ENCODE results near the gene INSIG1.

INSIG1 gene

DNA sequence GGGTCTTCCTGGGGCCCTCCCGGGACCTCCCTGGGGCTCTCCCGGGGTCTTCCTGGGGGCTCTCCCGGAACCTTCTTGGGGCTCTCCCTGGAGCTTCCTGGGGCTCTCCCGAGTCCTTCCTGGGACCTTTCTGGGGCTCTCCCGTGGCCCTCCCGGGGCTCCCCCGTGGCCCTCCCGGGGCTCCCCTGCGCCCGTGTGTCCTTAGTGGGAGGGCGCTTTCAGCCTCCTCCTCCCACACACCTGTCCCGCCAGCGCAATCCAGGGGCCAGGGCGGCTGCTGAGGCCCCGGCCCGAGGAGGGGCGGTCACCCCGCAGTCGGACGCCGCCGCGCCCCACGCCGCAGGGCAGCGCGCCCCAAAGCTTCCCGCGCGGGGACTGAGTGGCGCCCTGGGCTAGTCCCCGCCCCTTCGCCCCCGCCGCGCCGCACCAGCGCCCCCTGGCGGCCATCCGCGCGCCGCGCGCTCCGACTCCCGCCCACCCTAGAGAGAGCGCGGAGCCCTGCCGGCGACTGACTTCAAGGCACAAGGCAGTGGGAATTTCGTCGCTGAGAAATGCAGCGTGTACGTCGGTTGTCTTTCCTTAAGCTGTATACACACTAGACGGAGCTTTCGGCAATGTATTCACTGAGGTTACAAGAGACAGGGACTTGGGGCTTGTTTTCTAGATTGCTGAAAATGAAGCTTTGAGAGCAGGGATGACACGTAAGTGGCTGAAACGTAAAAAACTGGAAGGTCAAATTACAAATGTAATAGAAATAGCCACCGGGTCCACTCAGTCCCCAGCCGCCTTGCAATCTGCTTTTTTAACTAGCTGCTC is 47.1 kb downstream of the INSIG1 start:
- peak overlapping the region; percentile 97 for H3K18ac ChIP-seq (ENCODE audit: low read length)
- H2AFZ ChIP-seq (ENCODE audit: low read length): peak overlapping the region; percentile 100
- no CpG with 5 or more reads among the region's 62 CpGs for WGBS, 2 donors (ENCODE audit: extremely low coverage in 2 of 2, insufficient read length in 2 of 2, insufficient replicate concordance in 1 of 2)
- H3K27me3 ChIP-seq (ENCODE audit: control insufficient read depth in 3 of 3, insufficient read depth in 3 of 3, low read depth in 1 of 3, low read length in 3 of 3): peaks cover 0 to 28% (median 8%) of the 10 kb centered on the region in 3 experiments
- no peak overlapping the region for H2BK5ac ChIP-seq (ENCODE audit: low read length)
- H2BK12ac ChIP-seq (ENCODE audit: low read length): no peak overlapping the region
- H2AK5ac ChIP-seq (ENCODE audit: low read depth, low read length): no peak overlapping the region
- H3K79me1 ChIP-seq (ENCODE audit: low read depth, low read length): no peaks in the 10 kb centered on the region
- no peak overlapping the region for H4K91ac ChIP-seq (ENCODE audit: low read depth, low read length, poor library complexity)
- peak overlapping the region; percentile 95 for H3K9ac ChIP-seq (ENCODE audit: low read depth, low read length, poor library complexity)
- no peak overlapping the region for H2BK15ac ChIP-seq (ENCODE audit: low read length)
- H4K8ac ChIP-seq (ENCODE audit: low read depth, low read length): no peak overlapping the region
- H3K4me3 ChIP-seq (ENCODE audit: low read length in 2 of 2): peak overlapping the region; percentile 41 to 75
- no peak overlapping the region for H3K27ac ChIP-seq (replicated peaks; ENCODE audit: low read length)
- no peak overlapping the region for H2BK120ac ChIP-seq (ENCODE audit: low read depth, low read length)
- peak overlapping the region; percentile 50 for H3K23ac ChIP-seq (ENCODE audit: low read depth, low read length, poor library complexity)
- H3K9me3 ChIP-seq (replicated peaks in 1 of 2; ENCODE audit: control insufficient read depth in 2 of 2, insufficient read depth in 1 of 2, low read depth in 1 of 2, low read length in 2 of 2): no peaks in the 10 kb centered on the region
- H3K4ac ChIP-seq (ENCODE audit: low read length): peak overlapping the region; percentile 42
- peak; percentile 76 for DNase-seq (ENCODE audit: low spot score)
- no peaks in the 10 kb centered on the region for H3K36me3 ChIP-seq (replicated peaks in 1 of 2; ENCODE audit: control insufficient read depth in 2 of 2, insufficient read depth in 2 of 2, low read length in 2 of 2)
- H3K4me1 ChIP-seq (ENCODE audit: control insufficient read depth in 2 of 2, insufficient read depth in 1 of 2, low read depth in 1 of 2, low read length in 2 of 2): peaks cover 0 to 6% of the 10 kb centered on the region in 2 donors
- peak overlapping the region; percentile 94 for H3K4me2 ChIP-seq (ENCODE audit: insufficient read depth, low read length, poor library complexity, severe bottlenecking)
- H3K14ac ChIP-seq (ENCODE audit: low read length): peak overlapping the region; percentile 95

DNA sequence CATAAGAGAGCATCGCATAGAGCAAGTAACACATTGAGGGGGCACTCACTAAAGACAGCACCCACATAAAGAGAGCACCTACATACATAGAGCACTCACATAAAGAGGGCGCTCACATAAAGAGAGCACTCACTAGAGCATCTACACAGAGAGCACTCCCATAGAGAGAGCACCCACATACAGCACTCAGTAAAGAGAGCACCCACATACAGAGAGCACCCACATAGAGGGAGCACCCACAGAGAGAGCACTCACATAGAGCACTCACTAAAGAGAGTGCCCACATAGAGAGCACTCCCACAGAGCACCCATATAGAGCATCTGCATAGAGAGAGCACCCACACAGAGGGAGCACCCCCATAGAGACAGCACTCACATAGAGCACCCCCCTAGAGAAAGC is 47.8 kb downstream of the INSIG1 start:
- Histone ChIP-seq H4K91ac (ENCODE audit: low read depth, low read length, poor library complexity) (no peak overlapping the region), H3K9ac (ENCODE audit: low read depth, low read length, poor library complexity) (no peak overlapping the region), H3K27ac (replicated peaks; ENCODE audit: low read length) (no peak overlapping the region), H2BK120ac (ENCODE audit: low read depth, low read length) (no peak overlapping the region), H2BK15ac (ENCODE audit: low read length) (no peak overlapping the region), H3K23ac (ENCODE audit: low read depth, low read length, poor library complexity) (no peak overlapping the region), H3K9me3 (replicated peaks in 1 of 2; ENCODE audit: control insufficient read depth in 2 of 2, insufficient read depth in 1 of 2, low read depth in 1 of 2, low read length in 2 of 2) (no peaks in the 10 kb centered on the region), H3K27me3 (ENCODE audit: control insufficient read depth in 3 of 3, insufficient read depth in 3 of 3, low read depth in 1 of 3, low read length in 3 of 3) (peaks cover 0 to 28% (median 8%) of the 10 kb centered on the region in 3 experiments), H2BK12ac (ENCODE audit: low read length) (no peak overlapping the region), H2AFZ (ENCODE audit: low read length) (peak overlapping the region; percentile 100), H2AK5ac (ENCODE audit: low read depth, low read length) (no peak overlapping the region), H3K4me3 (ENCODE audit: low read length in 2 of 2) (no peak overlapping the region), H3K18ac (ENCODE audit: low read length) (no peak overlapping the region), H3K14ac (ENCODE audit: low read length) (no peak overlapping the region), H3K4me1 (ENCODE audit: control insufficient read depth in 2 of 2, insufficient read depth in 1 of 2, low read depth in 1 of 2, low read length in 2 of 2) (peaks cover 0 to 4% of the 10 kb centered on the region in 2 donors), H3K79me1 (ENCODE audit: low read depth, low read length) (no peaks in the 10 kb centered on the region), H4K8ac (ENCODE audit: low read depth, low read length) (no peak overlapping the region), H2BK5ac (ENCODE audit: low read length) (no peak overlapping the region), H3K36me3 (replicated peaks in 1 of 2; ENCODE audit: control insufficient read depth in 2 of 2, insufficient read depth in 2 of 2, low read length in 2 of 2) (no peaks in the 10 kb centered on the region), H3K4me2 (ENCODE audit: insufficient read depth, low read length, poor library complexity, severe bottlenecking) (no peak overlapping the region), H3K4ac (ENCODE audit: low read length) (no peak overlapping the region)
- no peak for DNase-seq (ENCODE audit: low spot score)
- no CpG with 5 or more reads among the region's 2 CpGs for WGBS, 2 donors (ENCODE audit: extremely low coverage in 2 of 2, insufficient read length in 2 of 2, insufficient replicate concordance in 1 of 2)

DNA sequence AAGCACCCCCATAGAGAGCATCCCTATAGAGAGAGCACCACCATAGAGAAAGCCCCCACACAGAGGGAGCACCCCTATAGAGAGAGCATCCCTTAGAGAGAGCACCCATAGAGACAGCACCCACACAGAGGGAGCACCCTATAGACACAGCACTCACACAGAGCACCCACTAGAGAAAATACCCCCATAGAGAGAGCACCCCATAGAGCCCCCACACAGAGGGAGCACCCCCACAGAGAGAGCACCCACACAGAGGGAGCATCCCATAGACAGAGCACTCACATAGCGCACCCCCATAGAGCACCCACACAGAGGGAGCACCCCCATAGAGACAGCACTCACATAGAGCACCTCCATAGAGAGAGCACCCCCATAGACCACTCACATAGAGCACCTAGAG is 48.6 kb downstream of the INSIG1 start:
- Histone ChIP-seq H2BK5ac (ENCODE audit: low read length) (no peak overlapping the region), H2BK12ac (ENCODE audit: low read length) (no peak overlapping the region), H3K14ac (ENCODE audit: low read length) (no peak overlapping the region), H3K18ac (ENCODE audit: low read length) (no peak overlapping the region), H3K9me3 (replicated peaks in 1 of 2; ENCODE audit: control insufficient read depth in 2 of 2, insufficient read depth in 1 of 2, low read depth in 1 of 2, low read length in 2 of 2) (no peaks in the 10 kb centered on the region), H3K27ac (replicated peaks; ENCODE audit: low read length) (no peak overlapping the region), H3K4me2 (ENCODE audit: insufficient read depth, low read length, poor library complexity, severe bottlenecking) (no peak overlapping the region), H2AK5ac (ENCODE audit: low read depth, low read length) (no peak overlapping the region), H2BK120ac (ENCODE audit: low read depth, low read length) (no peak overlapping the region), H3K4me3 (ENCODE audit: low read length in 2 of 2) (no peak overlapping the region), H3K27me3 (ENCODE audit: control insufficient read depth in 3 of 3, insufficient read depth in 3 of 3, low read depth in 1 of 3, low read length in 3 of 3) (peaks cover 0 to 28% (median 8%) of the 10 kb centered on the region in 3 experiments), H4K91ac (ENCODE audit: low read depth, low read length, poor library complexity) (no peak overlapping the region), H2BK15ac (ENCODE audit: low read length) (no peak overlapping the region), H3K79me1 (ENCODE audit: low read depth, low read length) (no peaks in the 10 kb centered on the region), H4K8ac (ENCODE audit: low read depth, low read length) (no peak overlapping the region), H3K9ac (ENCODE audit: low read depth, low read length, poor library complexity) (no peak overlapping the region), H3K4me1 (ENCODE audit: control insufficient read depth in 2 of 2, insufficient read depth in 1 of 2, low read depth in 1 of 2, low read length in 2 of 2) (peaks cover 0 to 4% of the 10 kb centered on the region in 2 donors), H2AFZ (ENCODE audit: low read length) (no peak overlapping the region), H3K23ac (ENCODE audit: low read depth, low read length, poor library complexity) (no peak overlapping the region), H3K36me3 (replicated peaks in 1 of 2; ENCODE audit: control insufficient read depth in 2 of 2, insufficient read depth in 2 of 2, low read length in 2 of 2) (no peaks in the 10 kb centered on the region), H3K4ac (ENCODE audit: low read length) (no peak overlapping the region)
- no CpG with 5 or more reads among the region's 1 CpG for WGBS, 2 donors (ENCODE audit: extremely low coverage in 2 of 2, insufficient read length in 2 of 2, insufficient replicate concordance in 1 of 2)
- DNase-seq (ENCODE audit: low spot score): no peak

DNA sequence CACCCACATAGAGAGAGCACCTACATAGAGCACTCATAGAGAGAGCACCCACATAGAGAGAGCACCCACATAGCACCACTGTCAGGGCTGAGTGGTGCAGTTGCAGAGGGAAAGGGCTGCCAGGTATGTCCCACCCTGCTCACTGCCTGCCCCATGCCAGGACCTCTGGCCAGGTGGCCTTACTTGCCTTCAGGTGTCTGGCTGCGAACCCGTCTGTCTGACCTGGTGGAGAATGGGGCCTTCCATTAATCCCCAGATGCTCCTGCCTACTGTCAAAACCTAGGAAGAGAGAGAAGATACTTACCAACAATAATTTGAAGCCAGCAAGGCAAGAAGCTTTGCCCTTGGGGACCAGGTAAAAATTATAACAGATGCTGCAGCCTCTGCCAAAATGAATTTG is 51.1 kb downstream of the INSIG1 start:
- Histone ChIP-seq H3K27ac (replicated peaks; ENCODE audit: low read length) (no peak overlapping the region), H3K4me1 (ENCODE audit: control insufficient read depth in 2 of 2, insufficient read depth in 1 of 2, low read depth in 1 of 2, low read length in 2 of 2) (peaks cover 0 to 4% of the 10 kb centered on the region in 2 donors), H3K79me1 (ENCODE audit: low read depth, low read length) (no peaks in the 10 kb centered on the region), H3K4ac (ENCODE audit: low read length) (no peak overlapping the region), H2BK12ac (ENCODE audit: low read length) (no peak overlapping the region), H4K91ac (ENCODE audit: low read depth, low read length, poor library complexity) (no peak overlapping the region), H3K27me3 (ENCODE audit: control insufficient read depth in 3 of 3, insufficient read depth in 3 of 3, low read depth in 1 of 3, low read length in 3 of 3) (peaks cover 0 to 24% (median 6%) of the 10 kb centered on the region in 3 experiments), H2BK120ac (ENCODE audit: low read depth, low read length) (no peak overlapping the region), H3K9me3 (replicated peaks in 1 of 2; ENCODE audit: control insufficient read depth in 2 of 2, insufficient read depth in 1 of 2, low read depth in 1 of 2, low read length in 2 of 2) (no peaks in the 10 kb centered on the region), H3K9ac (ENCODE audit: low read depth, low read length, poor library complexity) (no peak overlapping the region), H3K23ac (ENCODE audit: low read depth, low read length, poor library complexity) (no peak overlapping the region), H3K14ac (ENCODE audit: low read length) (no peak overlapping the region), H2BK5ac (ENCODE audit: low read length) (no peak overlapping the region), H3K36me3 (replicated peaks in 1 of 2; ENCODE audit: control insufficient read depth in 2 of 2, insufficient read depth in 2 of 2, low read length in 2 of 2) (no peaks in the 10 kb centered on the region), H2BK15ac (ENCODE audit: low read length) (no peak overlapping the region), H2AK5ac (ENCODE audit: low read depth, low read length) (no peak overlapping the region), H3K18ac (ENCODE audit: low read length) (no peak overlapping the region), H4K8ac (ENCODE audit: low read depth, low read length) (no peak overlapping the region), H3K4me3 (ENCODE audit: low read length in 2 of 2) (no peak overlapping the region), H2AFZ (ENCODE audit: low read length) (no peak overlapping the region), H3K4me2 (ENCODE audit: insufficient read depth, low read length, poor library complexity, severe bottlenecking) (no peak overlapping the region)
- WGBS, 2 donors (ENCODE audit: extremely low coverage in 2 of 2, insufficient read length in 2 of 2, insufficient replicate concordance in 1 of 2): no CpG with 5 or more reads among the region's 2 CpGs
- no peak for DNase-seq (ENCODE audit: low spot score)

Measured in neuronal stem cell (in vitro differentiated cells).